Middle frontal gyrus (tissue), 1 donor: ENCODE results near the gene FMNL2.
"Not testable (repeated sequence)": the region's sequence is repeated elsewhere in the genome, so short reads cannot be mapped to it uniquely, and the experiment has no call there.

Experiments
- DNase-seq: peaks from one replicate; pipeline ENCODE4 v3.0.0-alpha.2; 2015; ENCODE audit warnings: low spot score; ENCODE audit errors: extremely low spot score

FMNL2 gene

GRCh38 chr2:152519581-152519952 lies 184.6 kb downstream of the FMNL2 start:
- no peak for DNase-seq

GRCh38 chr2:152520759-152521158 lies 185.8 kb downstream of the FMNL2 start:
- no peak for DNase-seq

- DNase-seq = not testable (repeated sequence)
Measured at GRCh38 chr2:152522446-152522845, 187.5 kb downstream of the FMNL2 start.

- DNase-seq = no peak
Measured at GRCh38 chr2:152523091-152523490, 188.1 kb downstream of the FMNL2 start.

- no peak for DNase-seq
Measured at GRCh38 chr2:152525277-152525838, 190.4 kb downstream of the FMNL2 start.

- no peak for DNase-seq
Measured at GRCh38 chr2:152529420-152530115, 194.6 kb downstream of the FMNL2 start.

- no peak for DNase-seq
Measured at GRCh38 chr2:152532241-152532640, 197.3 kb downstream of the FMNL2 start.

GRCh38 chr2:152534460-152535135 lies 199.6 kb downstream of the FMNL2 start:
- DNase-seq = no peak

- no peak for DNase-seq
Measured at GRCh38 chr2:152537081-152537651, 202.2 kb downstream of the FMNL2 start.

- no peak for DNase-seq
Measured at GRCh38 chr2:152539424-152539823, 204.4 kb downstream of the FMNL2 start.

GRCh38 chr2:152541712-152542111 lies 206.7 kb downstream of the FMNL2 start:
- DNase-seq = no peak

GRCh38 chr2:152542337-152542994 lies 207.5 kb downstream of the FMNL2 start:
- DNase-seq = no peak

- DNase-seq = no peak
Measured at GRCh38 chr2:152542995-152543481, 208.1 kb downstream of the FMNL2 start.

GRCh38 chr2:152543717-152544116 lies 208.7 kb downstream of the FMNL2 start:
- no peak for DNase-seq

- DNase-seq = no peak
Measured at GRCh38 chr2:152544638-152545037, 209.7 kb downstream of the FMNL2 start.

GRCh38 chr2:152546230-152546837 lies 211.4 kb downstream of the FMNL2 start:
- DNase-seq = no peak

GRCh38 chr2:152548111-152548875 lies 213.3 kb downstream of the FMNL2 start:
- no peak for DNase-seq

GRCh38 chr2:152548996-152549395 lies 214.0 kb downstream of the FMNL2 start:
- DNase-seq = no peak

- no peak for DNase-seq
Measured at GRCh38 chr2:152549423-152549822, 214.4 kb downstream of the FMNL2 start.

GRCh38 chr2:152550386-152550785 lies 215.4 kb downstream of the FMNL2 start:
- DNase-seq = no peak

GRCh38 chr2:152552888-152553287 lies 217.9 kb downstream of the FMNL2 start:
- DNase-seq = no peak
